GM18505 (cell line): ENCODE results near the gene CACNA1B.

Experiments
- ATAC-seq: cut with Tn5 transposase; IDR thresholded peaks from one replicate; pipeline ENCODE4 v1.9.1; 2021; ENCODE audit not compliant: unreplicated experiment
- POLR2A ChIP-seq: IDR thresholded peaks from 4 replicates; pipeline ENCODE4 v1.6.1; 2011; ENCODE audit warnings: borderline replicate concordance; ENCODE audit not compliant: insufficient read depth, insufficient read length; ENCODE audit errors: extremely low read depth

CACNA1B gene

GRCh38 chr9:138025908-138026307 is 148.3 kb downstream of the CACNA1B start:
- ATAC-seq, result no peak

GRCh38 chr9:138028596-138028995 is 151.0 kb downstream of the CACNA1B start:
- no peak for TF ChIP-seq POLR2A
- no peak for ATAC-seq

More at GRCh38 chr9:138025908-138026307, 148.3 kb downstream of the CACNA1B start:
- TF ChIP-seq POLR2A, result no peak

- no peak for ATAC-seq
- TF ChIP-seq POLR2A, result no peak
These were observed 153.6 kb downstream of the CACNA1B start for GRCh38 chr9:138031186-138031585.

GRCh38 chr9:138033950-138034349 is 156.4 kb downstream of the CACNA1B start:
- TF ChIP-seq POLR2A, result no peak
- ATAC-seq, result no peak

- no peak for ATAC-seq
These were observed 159.6 kb downstream of the CACNA1B start for GRCh38 chr9:138037140-138037539.

GRCh38 chr9:138038244-138038671 is 160.7 kb downstream of the CACNA1B start:
- no peak for TF ChIP-seq POLR2A
- no peak for ATAC-seq

More at GRCh38 chr9:138037140-138037539, 159.6 kb downstream of the CACNA1B start:
- no peak for TF ChIP-seq POLR2A

- no peak for ATAC-seq
- TF ChIP-seq POLR2A, result no peak
These were observed 163.2 kb downstream of the CACNA1B start for GRCh38 chr9:138040446-138041430.

- no peak for ATAC-seq
These were observed 164.6 kb downstream of the CACNA1B start for GRCh38 chr9:138042146-138042545.

GRCh38 chr9:138042640-138043039 is 165.1 kb downstream of the CACNA1B start:
- ATAC-seq, result no peak
- no peak for TF ChIP-seq POLR2A

More at GRCh38 chr9:138042146-138042545, 164.6 kb downstream of the CACNA1B start:
- TF ChIP-seq POLR2A, result no peak

GRCh38 chr9:138043061-138043410 is 165.5 kb downstream of the CACNA1B start:
- TF ChIP-seq POLR2A, result no peak
- ATAC-seq, result no peak

GRCh38 chr9:138043411-138044345 is 166.1 kb downstream of the CACNA1B start:
- TF ChIP-seq POLR2A, result no peak
- ATAC-seq, result no peak

GRCh38 chr9:138044485-138045383 is 167.2 kb downstream of the CACNA1B start:
- no peak for TF ChIP-seq POLR2A
- no peak for ATAC-seq
